HG03045 (cell line): ENCODE data around the gene FBLN5.
"Not testable (repeated sequence)": the region's sequence is repeated elsewhere in the genome, so short reads cannot be mapped to it uniquely, and the experiment has no call there.

Experiments
- ATAC-seq: cut with Tn5 transposase; IDR thresholded peaks from one replicate; pipeline ENCODE4 v1.9.1; 2021; ENCODE audit warnings: mild to moderate bottlenecking, moderate library complexity; ENCODE audit not compliant: unreplicated experiment

Gene FBLN5

DNA sequence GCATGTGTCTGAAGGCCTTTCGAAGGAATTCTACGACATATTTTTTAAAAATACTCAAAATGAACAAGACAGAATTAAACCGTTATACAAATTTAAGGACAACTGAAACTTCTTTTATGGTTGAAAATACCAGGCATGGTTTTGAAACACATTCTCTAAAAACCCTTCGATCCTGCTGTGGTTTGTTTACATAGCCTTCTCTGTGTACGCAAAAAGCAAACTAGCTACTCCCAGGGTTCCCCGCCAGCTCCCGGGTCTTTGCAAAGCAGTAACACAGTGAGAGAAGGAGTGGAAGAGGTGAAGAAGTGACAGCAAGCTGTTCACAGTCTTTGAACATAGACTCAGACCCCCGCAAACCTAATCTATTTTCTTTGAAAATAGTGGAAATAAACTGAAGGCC lies 77.9 kb downstream of the FBLN5 start:
- ATAC-seq = no peak

DNA sequence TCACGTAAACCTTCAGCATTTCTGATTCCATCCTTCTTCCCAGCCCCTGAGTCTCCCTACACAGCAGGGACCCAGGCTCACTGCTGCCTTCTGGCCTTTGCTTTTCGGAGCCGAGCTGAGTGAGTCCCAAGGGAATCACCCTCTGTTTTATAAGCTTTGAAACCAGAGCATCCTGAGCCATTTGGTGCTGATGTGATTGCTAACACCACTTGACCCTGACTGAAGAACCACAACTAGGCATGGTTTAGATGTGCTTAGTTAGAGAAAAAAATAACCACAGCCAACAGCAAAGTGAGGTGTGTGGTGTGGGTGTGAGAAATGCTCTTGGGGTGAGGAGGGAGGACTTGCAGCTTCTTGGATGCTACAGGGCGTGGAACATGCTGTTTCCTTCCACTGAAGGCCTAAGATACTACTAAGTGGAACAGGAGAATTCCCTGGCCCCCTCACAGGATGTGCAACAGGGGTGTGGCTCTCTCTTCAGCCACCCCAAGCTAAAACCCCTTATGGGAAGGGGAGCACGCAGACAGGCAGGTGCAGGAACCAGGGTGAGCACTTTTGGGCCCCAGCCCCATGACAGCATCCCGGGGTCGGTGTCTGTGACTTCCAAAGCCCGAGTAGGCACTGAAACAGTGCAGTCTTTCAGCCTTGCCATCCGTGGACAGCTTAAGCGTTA lies 80.0 kb downstream of the FBLN5 start, which contains the start of gene TC2N:
TC2N (minus strand) TSS at position 221 of the 673 bp plus-strand sequence. CDS start 53,767 bp downstream, outside the sequence.
- no peak for ATAC-seq

DNA sequence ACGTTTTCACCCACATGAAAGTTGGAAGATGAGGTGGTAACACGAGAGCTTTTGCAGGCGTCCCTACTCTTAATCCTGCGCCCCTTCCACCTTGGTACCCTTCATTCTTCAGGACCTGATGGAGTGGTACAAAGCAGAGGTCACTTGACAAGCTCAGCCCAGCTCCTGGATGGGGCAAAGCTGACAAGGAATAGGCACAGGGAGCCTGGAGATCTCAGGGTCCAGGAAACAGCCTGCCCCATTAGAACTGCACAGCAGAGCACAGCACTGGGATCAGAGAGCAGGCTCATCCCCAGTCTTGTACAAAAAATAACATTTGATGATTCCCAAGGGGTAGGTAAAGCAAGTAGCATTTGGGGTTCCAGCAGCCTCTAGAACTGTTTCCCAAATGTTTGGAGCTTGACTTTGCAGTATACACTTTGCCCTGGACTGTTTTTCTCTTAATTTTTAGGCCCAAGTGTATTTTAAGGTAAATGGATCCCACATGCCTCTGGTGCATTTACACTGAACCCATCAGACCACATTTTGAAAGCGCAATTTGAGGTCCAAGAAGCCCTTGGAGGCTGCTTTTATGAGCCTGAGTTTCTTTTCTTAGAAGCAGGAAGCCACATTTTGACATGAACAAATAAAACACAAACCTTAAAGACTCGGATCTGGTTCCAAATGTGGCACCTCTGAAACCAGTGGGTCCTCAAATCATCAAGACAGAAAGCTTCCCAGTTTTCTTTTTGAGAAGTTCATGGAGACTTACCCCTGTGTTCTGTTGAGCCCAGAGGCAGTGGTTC lies 80.8 kb downstream of the FBLN5 start:
- no peak for ATAC-seq

DNA sequence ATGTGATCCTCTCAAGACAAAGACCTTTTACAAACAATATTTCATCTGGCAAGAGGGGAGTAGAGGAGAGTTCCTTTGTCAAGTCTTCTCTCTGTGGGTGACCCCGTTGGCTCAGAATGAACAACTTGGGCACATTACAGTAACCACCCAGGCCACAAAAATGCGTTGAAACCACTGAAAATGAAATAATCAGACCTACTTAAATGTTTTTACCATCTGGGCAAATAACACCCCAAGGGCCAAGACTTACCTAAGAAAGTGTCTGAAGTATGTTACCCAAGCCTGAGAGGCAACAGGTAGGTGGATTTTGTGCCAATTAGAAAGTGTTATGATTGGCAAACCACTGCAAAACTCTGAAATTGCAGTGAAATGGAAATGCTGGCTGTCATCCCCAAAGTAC lies 81.4 kb downstream of the FBLN5 start:
- ATAC-seq = no peak

DNA sequence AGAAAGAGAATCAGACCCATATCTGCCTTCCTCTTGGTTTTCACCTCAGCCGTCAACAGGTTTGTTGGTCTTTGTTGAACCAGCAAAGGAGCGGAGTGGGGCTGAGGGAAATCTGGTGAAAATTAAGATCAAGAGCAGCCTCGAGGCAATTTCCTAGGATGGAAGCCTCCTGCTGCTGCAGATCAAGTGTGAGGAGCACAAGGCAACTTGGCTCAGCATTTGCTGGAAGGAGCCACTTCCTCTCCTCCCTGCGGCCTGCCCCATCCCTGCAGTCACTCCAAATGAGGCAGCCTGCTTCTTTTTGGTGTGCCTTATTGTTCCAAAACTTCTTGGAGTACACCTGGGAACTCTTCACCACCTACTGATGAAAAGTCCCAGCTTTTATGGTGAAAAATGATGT lies 85.1 kb downstream of the FBLN5 start:
- no peak for ATAC-seq

DNA sequence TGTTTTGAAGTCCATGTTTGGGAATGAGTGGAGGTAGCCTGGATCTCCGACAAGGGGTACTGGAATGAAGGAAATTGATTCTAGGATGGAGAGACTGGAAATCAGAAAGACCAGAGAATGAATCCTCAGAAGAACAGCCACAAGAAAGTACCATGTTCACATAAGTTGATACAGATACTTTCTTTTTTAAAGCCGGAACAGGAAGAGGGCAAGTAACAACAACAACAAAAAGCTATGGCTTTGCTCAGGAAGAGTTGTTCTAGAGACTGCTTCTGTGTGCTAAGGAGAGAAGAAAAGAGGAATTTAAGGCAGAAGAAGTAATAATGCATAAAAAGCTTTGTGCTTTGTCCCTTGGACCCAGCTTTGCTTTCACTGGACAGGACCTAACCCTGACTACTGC lies 86.4 kb downstream of the FBLN5 start:
- no peak for ATAC-seq

DNA sequence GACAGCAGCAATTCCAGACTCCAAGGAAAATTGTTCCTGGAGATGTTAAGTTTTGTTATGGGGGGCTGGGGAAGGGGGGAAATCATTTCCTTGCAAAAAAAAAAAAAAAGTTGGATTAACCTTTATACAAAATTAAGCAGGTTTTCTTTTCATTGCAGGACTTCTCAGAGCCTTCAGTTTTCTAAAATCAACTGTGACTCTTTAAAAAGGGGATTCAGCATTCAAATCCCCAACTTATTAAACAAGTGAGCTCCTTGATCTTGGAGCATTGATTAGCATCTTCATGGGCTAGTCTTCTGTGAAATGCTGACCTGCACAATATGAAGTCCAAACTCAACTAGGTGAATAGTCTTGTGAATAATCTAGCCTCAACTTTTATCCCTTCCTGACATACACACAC lies 87.3 kb downstream of the FBLN5 start:
- ATAC-seq = no peak

DNA sequence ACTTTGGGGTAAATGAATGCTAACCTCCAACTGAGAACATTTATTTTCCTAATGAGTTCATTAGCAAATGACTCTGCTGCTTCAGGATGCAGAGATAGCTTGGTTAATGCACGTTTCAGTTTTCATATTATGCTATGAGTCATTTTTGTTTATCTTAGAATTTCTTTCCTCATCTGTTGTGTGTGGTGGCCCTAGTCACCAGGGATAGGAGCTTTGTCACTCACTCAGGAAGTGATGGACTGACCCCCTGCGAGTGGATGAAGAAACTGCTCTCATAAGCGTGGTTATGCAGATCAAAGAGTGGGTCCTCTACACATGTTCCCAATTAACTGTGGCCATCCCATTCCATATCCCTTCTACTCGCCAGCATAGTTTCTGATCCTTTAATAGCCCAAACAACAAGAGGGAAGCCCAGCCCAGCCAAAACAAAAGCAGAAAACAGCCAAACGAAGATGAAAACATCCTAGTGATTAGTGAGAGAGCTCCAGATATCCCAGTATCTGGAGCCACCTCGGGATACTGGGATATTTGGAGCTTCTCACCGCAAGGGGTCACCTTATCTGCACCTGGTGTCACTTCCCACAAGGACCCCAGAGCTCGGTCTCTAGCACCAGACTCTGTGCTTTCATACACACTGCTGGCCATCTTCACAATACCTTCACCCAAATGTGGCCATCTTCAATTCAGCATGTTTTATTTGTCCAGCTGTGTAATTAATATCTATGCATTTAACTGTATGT lies 88.8 kb downstream of the FBLN5 start:
- no peak for ATAC-seq

DNA sequence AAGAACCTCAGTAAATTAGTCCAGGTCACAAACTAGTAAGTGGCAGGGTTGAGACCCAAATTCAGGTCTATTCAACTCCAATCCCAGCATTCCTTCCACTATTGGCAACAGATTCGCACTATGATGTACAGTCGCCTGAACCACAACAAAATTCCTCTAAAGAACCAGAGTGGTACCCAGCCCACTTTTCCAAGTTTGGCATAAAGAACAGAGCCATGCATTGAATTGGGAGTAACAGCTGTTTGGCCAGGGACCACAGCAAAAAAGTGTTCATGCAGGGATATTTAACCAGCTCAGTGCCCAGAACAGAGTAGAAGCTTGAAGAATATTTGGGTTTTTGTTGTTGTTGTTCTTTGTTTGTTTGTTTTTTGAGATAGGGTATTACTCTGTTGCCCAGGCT lies 89.9 kb downstream of the FBLN5 start:
- no peak for ATAC-seq

DNA sequence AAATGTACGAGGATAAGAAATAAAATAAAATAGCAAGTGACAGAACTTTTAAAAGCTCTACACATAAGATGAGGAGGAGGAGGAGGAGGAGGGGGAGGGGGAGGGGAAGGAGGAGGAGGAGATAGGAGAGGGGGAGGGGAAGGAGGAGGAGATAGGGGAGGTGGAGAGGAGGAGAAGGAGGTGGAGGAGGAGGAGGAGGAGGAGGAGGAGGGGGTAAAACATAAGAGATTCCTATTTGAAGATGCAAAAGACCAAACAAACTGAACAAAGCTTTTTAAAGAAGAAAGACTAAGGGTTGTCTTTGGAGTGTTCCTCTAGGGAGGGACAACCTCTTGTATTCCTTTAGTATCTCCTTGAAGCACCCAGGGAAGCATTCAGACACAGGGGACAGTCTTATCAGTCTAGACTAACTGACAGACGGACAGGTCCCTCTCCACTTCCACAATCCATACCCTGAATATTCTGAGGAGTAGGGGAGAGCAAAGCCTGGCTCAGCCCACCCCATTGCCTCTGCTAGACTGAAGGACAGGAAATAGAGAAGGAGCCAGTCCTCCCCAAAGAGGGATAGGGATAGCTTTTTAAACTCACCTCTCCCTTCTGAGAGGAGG lies 93.1 kb downstream of the FBLN5 start:
- ATAC-seq = no peak

DNA sequence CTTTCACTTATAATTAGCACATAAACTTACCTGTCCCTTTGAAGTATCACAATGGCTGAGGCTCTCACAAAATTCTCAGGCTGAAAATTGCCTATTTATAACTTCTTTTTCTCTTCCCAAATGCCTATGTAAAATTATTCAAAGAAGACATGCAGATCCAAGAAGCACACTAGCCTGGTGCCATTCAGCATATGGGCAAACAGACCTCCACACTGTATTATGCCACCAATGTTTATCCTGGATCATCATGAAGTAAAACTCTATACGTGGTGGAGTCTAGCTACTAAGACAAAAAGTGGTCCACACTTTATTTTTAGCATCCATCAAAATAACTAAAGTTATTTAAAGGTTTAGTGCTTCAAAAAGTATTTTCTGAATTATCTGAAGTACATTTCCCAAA lies 95.9 kb downstream of the FBLN5 start:
- no peak for ATAC-seq

DNA sequence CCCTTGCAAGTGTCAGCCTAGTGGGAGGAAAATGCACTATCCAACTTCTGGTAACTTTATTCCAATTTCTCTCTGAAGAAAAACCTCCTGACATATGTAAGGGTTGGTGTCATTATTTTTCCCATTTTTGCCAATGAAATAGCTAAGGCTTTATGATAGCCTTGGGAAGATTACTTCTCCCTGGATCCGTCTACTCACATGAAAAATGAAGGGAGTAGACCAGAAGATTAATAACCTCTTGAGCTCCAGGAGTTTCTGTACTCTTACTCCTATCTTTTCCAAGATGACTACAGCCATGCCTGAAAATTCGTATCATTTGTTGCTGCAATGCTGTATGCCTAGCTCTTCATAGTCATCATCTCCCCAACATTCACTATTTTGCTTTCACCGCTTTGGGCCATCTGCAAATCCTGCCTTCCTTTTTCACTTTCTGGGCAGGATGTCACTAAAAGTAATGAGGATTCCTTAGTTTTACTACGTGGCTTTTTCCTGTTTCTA lies 98.9 kb downstream of the FBLN5 start:
- ATAC-seq = no peak

DNA sequence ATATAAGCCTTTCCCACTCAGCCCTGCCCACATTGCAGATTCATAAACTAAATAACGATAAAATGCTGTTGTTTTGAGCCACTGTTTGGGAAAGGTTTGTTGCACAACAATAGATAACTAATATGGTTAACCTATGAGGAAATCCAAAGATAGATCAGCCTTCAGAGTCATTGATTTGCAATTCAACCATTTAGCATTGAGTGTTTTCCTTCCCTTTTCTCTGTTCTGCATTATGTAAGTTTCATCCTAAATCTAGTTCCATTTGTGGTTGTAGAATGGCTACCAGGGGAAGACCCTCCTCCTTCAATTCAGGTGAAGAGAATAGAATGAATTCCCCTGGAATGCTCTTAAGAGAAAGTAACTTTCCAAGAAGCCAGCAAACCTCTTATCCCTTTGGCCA lies 99.8 kb downstream of the FBLN5 start:
- no peak for ATAC-seq

DNA sequence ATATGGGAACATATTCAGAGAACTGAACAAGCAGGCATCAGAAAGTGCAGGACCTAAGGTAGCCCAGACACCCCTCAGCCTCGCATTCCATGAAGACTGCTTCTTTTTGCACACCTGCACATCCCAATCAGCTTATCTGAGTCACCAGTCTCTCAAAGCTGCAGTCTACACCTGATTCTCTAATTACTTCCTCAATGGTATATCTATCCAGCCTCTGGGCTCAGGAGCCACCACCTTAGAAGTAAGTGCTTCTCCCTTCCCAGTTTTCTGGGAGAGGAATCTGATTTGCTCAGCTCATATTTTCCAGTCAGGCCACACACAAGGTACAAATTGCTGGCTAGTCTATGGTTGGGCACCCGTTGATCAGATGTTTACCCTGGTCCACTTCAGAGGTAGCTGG lies 101.8 kb downstream of the FBLN5 start:
- ATAC-seq = no peak

DNA sequence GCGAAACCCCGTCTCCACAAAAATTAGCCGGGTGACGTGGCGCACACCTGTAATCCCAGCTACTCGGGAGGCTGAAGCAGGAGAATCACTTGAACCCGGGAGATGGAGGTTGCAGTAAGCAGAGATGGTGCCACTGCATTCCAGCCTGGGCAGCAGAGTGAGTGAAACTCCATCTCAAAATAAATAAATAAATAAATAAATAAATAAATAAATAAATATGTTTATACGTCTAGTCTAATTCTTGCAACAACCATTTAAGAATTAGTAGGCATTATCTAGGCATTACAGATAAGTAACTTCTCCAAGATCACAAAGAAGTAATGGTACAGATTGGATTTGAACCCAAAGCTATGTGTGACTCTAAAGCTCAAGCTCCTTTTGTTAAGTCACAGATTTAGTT lies 102.4 kb downstream of the FBLN5 start:
- ATAC-seq = not testable (repeated sequence)

DNA sequence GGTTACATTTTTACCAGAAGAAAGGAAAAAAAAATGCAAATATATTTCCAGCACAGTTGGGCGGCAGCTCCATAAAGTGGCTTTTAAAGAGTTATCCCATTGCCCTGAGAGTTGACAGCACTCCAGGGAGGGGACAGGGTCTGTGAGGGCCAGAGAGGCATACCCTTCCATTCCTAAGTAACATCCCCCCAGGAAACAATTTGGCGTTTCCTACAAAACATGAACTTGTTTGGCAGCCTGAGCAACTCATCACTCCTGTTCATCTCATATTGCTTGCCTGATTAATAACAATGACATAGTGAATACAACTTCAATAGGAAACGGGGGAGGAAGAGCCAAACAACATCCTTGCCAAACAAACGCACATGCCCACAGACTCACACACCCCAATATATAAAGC lies 103.5 kb downstream of the FBLN5 start:
- no peak for ATAC-seq

DNA sequence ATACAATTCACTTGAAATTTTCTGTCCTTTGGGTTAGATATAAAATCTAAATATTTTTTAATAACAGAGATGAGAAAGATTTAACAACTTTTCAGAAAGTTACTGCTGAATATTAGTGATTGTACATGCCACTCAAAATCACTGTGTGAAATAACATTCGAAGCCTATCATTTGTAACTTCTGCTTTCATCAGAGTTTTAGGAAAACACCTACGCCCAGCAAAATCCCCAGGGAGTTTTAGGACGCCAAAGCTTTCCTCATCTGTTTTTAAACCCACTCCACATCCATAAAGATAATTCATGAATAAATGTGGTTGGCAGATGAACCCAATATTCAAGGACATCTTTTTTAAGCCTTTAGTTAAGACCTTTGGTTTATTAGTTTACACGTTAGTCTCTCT lies 104.1 kb downstream of the FBLN5 start:
- no peak for ATAC-seq

DNA sequence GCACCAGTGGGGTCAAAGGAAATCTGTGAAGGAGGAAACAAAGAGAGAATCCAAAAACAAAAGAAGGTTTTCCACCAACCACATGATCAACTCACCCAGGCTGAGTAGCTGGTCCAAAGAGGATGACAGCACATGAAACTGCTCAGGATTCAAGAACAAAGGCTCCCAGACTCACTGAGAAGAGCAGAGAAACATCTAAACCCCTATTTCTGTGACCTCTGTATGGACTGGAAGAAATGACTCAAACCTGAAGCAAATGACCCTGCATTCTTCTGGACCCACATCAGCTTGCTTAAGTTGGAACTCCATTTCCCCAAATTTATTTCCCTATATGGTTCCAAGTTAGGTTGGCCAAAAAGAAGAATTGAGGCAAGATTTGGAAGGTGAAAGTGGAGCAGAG lies 106.4 kb downstream of the FBLN5 start:
- no peak for ATAC-seq

DNA sequence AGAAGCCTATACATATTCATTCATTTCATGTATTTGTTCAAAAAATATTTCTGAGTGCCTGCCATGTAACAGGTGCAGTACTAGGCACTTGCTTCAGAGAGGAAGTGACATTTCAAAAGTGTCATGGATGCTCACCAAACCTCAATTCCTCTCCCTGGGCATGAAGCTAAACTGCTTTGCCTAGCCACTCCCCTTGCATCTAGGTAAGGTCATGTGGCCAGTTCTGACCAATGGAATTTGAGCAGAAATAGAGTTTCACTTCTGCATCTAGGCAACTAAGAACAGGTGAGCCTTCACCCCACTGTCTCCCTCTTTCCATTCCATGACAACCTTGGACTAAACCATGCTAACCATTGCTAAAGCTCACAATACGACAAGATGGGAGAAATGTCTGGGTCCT lies 107.7 kb downstream of the FBLN5 start:
- no peak for ATAC-seq

DNA sequence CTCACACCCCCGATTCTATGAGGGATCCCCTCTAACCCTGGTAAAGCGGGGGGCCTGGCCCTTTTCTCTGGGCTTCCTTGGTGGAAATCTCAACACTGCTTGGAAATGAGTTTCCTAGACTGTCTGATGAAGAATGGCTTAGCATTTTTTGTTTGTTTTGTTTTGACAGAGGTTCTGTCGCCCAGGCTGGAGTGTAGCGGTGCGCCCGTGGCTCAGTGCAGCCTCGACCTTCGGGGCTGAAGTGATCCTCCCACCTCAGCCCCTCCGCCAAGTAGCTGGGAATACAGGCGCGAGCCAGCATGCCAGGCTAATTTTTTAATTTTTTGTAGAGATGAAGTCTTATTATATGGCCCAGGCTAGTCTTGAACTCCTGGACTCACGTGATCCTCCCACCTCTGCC lies 110.4 kb downstream of the FBLN5 start:
- ATAC-seq = no peak
